Heart left ventricle (tissue), 13 donors: ENCODE results near the gene ABRAXAS1.
A peak's percentile ranks its signal among the peaks of the same experiment; 100 is the strongest.

ENCODE experiments used
- POLR2A ChIP-seq, 2 donors: fragments of 450-650 bp; IDR thresholded peaks; one replicate each; pipeline ENCODE4 v1.6.1; 2017; ENCODE audit warnings: antibody characterized with exemption in 2 of 2, mild to moderate bottlenecking in 2 of 2, moderate library complexity in 2 of 2
- TF ChIP-seq, protein P1 (sequence below), 12 donors: fragments of 200-600 bp; sonication (generic) in 4 of 12; IDR thresholded peaks; one replicate each; pipeline versions ENCODE4 v1.5.0 to v1.8.0; 2018 to 2022; ENCODE audit warnings: antibody characterized with exemption in 12 of 12, mild to moderate bottlenecking in 5 of 12
- donor health status: ischemic (EF 13 %, LVEDD 7.1; RV severe dilation, severe dysfunction).
- donor health status: DM: no; HTN: yes; CAD: no.
- donor health status: DM: no; HTN: no; CAD: no.
- donor health status: ischemic (EF 25% LVEDD 6.9; RV normal size, moderate dysfunction).
- donor health status: ischemic (EF 25% LVEDD 5.7; RV mildly dilated, moderate dysfunction).
- donor health status: ischemic (EF 35%, LVEDD 5.7; RV mildly dilated, moderate dysfunction).
- donor health status: nonischemic (EF 11% LVEDD 7.7; RV severe dilation, severe dysfunction).
- donor health status: DM: yes; HTN: yes; CAD: no.
- donor health status: PGD.
- donor health status: ischemic (EF 29% LVEDD 5.4; RV normal size, mild dysfunction).
- donor health status: nonischemic (EF 23%, LVEDD 6.1; RV moderate dilation, normal function).

DNA sequence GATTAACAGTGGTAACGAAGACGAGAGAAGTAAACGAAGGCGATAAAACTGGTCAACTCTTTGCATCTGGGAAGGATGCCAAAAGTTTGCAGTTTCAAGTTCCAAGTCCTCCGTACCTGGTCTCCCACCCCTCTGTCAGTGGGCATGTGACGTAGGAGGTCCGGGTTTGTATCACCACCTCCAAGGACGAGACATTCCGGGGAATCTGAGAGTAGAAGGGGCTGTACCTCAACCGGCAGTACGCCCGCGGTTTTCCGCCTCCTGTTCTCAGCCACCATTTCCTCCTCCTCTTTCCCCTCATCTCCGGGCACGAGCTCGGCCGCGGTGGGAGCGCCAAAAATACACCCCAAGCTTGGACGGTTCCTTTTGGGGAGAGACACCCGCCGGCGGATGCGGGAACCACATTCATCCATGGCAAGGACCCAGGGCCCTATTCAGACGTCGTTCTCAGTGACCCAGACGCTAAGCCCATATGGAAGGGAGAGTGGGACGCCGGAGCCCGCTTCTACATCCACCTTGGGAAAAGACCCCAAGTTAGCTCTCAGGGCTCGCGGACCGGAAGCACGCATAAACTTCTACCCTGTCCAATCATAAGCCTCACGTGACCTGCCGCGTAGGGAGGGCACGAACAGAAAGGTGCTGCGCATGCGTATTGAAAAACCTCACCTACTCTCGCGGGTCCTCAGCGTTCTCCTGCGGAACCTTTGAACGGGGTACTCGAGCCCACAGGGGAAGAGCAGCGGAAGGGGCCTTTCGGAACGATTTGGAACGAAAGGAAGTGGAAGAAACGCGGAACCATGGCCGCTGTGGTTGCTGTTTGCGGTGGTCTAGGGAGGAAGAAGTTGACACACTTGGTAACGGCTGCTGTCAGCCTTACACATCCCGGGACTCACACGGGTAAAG, 29.4 kb downstream of the ABRAXAS1 start, which contains the start of the genes HELQ and MRPS18C:
- TF ChIP-seq, protein P1, sequence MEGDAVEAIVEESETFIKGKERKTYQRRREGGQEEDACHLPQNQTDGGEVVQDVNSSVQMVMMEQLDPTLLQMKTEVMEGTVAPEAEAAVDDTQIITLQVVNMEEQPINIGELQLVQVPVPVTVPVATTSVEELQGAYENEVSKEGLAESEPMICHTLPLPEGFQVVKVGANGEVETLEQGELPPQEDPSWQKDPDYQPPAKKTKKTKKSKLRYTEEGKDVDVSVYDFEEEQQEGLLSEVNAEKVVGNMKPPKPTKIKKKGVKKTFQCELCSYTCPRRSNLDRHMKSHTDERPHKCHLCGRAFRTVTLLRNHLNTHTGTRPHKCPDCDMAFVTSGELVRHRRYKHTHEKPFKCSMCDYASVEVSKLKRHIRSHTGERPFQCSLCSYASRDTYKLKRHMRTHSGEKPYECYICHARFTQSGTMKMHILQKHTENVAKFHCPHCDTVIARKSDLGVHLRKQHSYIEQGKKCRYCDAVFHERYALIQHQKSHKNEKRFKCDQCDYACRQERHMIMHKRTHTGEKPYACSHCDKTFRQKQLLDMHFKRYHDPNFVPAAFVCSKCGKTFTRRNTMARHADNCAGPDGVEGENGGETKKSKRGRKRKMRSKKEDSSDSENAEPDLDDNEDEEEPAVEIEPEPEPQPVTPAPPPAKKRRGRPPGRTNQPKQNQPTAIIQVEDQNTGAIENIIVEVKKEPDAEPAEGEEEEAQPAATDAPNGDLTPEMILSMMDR (IDR thresholded peaks at IDR 0.05) = peak in 5 of 12 donors; percentile 18 to 31 (median 22)
- TF ChIP-seq POLR2A (IDR thresholded peaks at IDR 0.05) = peak in 1 of 2 donors; percentile 77
